Activated gamma-delta T cell treated with Interleukin-2 at 50 U/mL for 16 hours (primary cell): ENCODE data around the gene KLHDC8B.
"Not testable (repeated sequence)": the region's sequence is repeated elsewhere in the genome, so short reads cannot be mapped to it uniquely, and the experiment has no call there.

Experiments used
- DNase-seq: peaks from one replicate; pipeline ENCODE4 v3.0.0-alpha.2; 2020

KLHDC8B gene

DNA sequence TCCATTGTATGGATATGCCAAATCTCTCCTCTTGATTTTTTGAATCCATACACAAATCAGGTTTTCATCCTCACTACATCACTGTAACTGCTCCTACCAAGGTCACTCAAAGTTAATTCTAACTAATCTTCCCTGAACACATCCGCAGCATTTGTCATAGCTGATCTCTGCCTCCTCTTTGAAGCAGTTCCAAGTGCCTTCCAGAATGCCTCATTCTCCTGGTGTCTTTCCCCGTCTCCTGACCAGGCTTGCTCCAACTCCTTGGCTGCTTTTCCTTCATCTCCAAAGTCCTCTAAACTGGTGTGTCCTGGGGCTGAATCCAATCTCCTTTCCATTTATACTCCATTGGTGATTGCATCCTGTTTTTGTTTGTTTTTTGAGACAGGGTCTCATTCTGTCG, 26.8 kb downstream of the KLHDC8B start:
- DNase-seq = no peak

- no peak for DNase-seq
These were observed 27.3 kb downstream of the KLHDC8B start for GRCh38 chr3:49198611-49199230.

GRCh38 chr3:49199239-49199899, 28.0 kb downstream of the KLHDC8B start:
- DNase-seq = no peak

DNA sequence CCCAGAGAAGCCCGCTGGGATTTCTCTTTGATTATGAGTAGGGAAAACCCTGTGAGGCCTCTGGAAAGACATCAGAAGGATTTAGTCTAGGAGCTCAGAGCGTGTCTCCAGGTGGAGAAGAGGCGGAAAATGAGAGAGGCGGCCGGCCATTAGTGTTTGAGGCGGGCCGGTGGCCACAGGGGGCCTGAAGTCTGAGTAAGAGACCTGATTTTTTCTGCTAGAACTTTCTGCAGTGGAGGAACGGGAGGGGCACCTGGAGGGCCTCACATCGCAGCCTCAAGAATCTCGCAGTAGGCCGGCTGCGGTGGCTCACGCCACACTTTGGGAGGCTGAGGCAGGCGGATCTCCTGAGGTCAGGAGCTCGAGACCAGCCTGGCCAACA, 28.5 kb downstream of the KLHDC8B start:
- DNase-seq = no peak

DNA sequence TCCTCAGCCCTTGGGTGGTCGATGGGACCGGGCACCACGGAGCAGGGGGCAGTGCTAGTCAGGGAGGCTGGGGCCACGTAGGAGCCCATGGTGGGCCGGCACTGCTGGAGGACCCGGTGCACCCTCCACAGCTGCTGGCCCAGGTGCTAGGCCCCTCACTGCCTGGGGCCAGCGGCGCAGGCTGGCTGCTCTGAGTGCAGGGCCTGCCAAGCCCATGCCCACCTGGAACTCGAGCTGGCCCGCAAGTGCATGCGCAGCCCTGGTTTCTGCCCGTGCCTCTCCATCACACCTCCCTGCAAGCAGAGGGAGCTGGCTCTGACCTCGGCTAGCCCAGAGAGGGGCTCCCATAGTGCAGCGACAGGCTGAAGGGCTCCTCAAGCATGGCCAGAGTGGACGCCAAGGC, 42.1 kb downstream of the KLHDC8B start:
- DNase-seq = no peak

DNA sequence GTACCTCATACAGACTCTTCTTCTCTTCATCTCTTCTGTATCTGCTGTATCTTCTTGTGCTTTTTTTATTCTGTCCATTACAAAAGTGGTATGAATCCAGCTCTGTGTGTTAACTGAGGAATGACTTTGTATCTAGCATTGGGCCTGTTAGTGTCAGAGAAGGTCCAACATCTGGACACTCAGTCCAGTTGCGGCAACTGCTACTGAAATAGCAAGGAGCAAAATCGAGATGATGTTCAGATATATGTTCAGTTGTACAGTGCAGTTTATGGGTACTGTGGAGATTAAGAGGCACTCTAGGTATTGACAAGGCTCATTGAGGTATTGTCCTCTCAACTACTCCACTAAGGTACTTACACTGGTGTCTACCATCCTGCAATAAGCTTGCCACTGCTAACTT, 42.6 kb downstream of the KLHDC8B start:
- DNase-seq = no peak

GRCh38 chr3:49216687-49217086, 45.3 kb downstream of the KLHDC8B start:
- not testable (repeated sequence) for DNase-seq

DNA sequence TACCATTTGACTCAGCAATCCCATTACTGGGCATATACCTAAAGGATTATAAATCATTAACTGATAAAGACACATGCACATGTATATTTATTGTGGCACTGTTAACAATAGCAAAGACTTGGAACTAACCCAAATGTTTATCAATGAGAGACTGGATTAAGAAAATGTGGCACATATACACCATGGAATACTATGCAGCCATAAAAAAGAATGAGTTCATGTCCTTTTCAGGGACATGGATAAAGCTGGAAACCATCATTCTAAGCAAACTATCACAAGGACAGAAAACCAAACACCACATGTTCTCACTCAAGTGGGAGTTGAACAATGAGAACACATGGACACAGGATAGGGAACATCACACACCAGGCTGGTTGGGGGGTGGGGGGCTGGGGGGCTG, 45.7 kb downstream of the KLHDC8B start:
- not testable (repeated sequence) for DNase-seq

DNA sequence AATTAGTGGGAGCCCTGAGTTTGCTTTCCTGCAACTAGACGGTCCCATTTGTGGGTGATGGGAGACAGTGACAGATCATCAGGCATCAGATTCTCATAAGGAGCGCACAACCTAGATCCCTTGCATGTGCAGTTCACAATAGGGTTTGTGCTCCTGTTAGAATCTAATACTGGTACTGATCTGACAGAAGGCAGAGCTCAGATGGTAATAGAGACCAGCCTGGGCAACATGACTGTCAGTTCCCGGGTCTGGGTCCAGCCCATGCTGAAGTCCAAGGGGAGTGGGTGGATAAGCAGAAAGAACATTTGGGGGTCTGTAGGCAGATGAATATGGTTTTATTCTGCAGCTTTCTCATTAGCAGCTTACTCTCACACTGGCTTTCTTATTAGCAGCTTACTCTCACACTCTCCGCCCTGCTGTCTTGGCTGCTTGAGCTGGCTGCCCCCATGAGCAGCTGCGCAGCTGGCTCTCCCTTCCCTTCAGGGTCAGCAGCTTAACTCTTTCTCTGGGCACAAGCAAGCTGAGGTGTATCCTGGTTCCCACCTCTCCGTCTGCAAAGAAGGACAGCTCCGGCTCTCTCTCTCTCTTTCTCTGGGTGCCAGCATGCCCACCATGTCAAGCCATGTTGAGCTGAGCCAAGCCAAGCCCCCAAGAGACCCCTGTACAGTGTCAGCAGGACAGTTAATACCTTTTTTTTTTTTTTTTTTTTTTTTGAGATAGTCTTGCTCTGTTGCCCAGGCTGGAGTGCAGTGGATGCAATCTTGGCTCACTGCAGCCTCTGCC, 46.5 kb downstream of the KLHDC8B start:
- DNase-seq = no peak

DNA sequence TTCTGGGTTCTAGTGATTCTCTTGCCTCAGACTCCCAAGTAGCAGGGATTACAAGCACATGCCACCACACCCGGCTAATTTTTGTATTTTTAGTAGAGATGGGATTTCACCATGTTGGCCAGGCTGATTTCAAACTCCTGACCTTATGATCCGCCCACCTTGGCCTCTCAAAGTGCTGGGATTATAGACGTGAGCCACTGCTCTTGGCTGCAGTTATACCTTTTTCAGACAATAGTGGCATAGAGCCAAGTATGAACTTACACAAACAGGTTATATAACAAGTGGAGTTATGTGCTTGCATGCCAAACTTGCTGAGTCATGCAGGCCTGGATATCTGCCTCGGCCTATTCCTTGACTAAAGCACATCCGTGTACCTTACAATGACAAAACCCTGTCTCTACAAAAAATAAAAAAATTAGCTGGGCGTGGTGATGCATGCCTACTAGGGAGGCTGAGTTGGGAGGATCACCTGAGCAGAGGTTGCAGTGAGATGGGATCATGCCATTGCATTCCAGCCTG, 47.1 kb downstream of the KLHDC8B start:
- DNase-seq = not testable (repeated sequence)

- no peak for DNase-seq
These were observed 47.7 kb downstream of the KLHDC8B start for GRCh38 chr3:49219132-49219531.

DNA sequence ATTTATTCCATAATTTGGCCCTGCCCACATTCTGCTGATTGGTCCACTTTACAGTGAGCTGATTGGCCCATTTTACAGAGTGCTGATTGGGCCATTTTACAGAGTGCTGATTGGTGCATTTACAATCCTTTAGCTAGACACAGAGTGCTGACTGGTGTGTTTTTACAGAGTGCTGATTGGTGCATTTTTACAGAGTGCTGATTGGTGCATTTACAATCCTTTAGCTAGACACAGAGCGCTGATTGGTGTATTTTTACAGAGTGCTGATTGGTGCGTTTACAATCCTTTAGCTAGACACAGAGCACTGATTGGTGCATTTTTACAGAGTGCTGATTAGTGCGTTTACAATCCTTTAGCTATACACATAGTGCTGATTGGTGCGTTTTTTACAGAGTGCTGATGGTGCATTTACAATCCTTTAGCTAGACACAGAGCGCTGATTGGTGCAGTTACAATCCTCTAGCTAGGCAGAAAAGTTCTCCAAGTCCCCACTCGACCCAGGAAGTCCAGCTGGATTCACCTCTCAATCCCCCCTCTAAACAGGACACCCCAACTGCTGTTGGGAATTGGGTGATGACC, 49.7 kb downstream of the KLHDC8B start:
- DNase-seq = not testable (repeated sequence)

GRCh38 chr3:49222002-49222401, 50.6 kb downstream of the KLHDC8B start:
- DNase-seq = no peak
